Measurements from ENCODE around the gene TCP11.

Gene TCP11

GRCh38 chr6:35080821-35081425 is 60.2 kb downstream of the TCP11 start:
- DNase-seq (ENCODE audit: low read depth), result no peak

- DNase-seq (ENCODE audit: low read depth), result no peak
Observed at GRCh38 chr6:35080016-35080680, 61.0 kb downstream of the TCP11 start.

DNA sequence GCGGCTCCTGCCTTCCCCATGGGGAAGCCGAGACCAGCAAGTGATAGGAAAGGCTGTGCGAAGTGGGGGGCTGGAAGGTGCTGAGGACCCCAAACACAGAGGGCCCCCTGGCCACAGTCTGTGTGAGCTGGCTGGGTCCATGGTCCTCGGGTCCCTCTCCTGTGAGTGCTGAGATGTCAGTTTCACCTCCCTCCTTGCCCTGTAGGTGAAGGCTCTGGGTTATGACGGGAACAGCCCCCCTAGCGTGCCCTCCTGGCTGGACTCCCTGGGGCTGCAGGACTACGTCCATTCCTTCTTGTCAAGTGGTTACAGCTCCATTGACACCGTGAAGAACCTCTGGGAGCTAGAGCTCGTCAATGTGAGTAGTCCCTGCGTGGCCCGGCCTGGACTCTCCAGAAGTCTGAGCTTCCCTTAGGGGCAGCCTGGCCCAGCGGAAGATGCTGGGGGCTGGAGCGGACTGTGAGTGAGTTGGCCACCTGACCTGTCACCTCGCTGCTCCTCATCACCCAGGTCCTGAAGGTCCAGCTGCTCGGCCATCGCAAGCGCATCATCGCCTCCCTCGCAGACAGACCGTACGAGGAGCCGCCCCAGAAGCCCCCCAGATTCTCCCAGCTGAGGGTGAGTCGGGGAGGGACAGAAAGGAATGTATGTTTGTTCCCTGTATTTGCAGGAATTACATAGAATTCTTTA is 61.7 kb downstream of the TCP11 start:
- DNase-seq (ENCODE audit: low read depth), result no peak

GRCh38 chr6:35078896-35079295 is 62.2 kb downstream of the TCP11 start:
- no peak for DNase-seq (ENCODE audit: low read depth)

DNA sequence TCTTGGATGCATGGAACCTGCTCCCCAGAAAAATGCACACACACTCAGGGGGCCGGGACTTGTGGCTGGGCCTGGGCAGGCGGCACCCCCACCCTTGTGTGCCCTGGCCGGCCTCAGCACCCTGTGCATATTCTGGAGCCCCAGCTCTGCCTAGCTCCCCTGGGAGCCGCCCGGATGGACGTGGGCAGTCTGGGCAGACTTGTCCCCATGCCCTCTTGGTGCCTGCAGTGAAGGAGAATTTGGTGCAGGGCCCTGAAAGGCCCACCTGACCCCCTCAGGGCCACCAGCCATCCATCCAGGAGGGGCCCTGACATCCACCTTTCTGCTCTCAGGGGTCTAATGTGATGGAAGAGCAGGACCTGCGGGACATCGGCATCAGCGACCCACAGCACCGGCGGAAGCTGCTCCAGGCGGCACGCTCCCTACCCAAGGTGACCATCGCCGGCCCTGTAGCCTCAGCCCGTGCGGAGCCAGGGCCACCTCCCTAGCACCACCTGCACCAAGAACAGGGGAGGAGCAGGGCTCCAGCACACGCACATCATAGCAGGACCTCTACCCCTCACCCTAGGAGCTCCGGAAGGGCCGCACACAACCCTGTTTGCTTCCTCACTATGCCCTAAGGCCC is 62.8 kb downstream of the TCP11 start:
- no peak for DNase-seq (ENCODE audit: low read depth)

- no peak for DNase-seq (ENCODE audit: low read depth)
Observed at GRCh38 chr6:35077713-35078105, 63.4 kb downstream of the TCP11 start.

DNA sequence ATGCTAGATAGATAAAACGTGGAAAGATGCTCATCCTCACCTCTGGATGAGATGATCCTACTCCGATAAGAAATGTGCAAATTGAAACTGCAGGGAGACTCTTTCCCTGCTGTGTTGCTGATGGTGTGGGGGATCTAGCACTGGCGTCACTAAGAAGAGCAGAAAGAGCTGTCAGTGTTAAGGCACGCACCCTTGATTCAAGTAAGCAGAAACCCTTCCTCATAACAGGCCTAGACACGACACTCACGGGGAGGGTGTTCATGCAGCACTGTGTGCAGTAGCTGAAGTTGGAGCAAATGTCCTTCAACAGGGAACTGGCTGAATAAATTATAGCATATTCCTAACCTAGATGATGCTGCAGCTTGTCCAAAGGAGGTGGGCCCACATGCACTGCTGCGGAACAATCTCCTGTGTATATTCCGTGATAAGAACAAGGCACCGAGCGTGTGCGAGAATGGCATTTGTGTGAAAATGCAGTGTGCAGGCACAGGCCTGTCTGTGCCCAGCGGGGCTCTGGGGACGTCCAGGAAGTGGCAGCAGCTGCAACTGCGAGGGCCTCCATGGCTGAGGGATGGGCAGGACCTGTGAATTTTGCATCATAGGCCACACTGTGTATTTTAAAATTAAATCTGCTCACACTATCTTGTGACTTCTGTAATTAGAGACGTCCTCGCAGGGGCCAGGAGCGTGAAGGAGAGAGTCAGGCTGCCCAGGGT is 64.0 kb downstream of the TCP11 start:
- no peak for DNase-seq (ENCODE audit: low read depth)

DNA sequence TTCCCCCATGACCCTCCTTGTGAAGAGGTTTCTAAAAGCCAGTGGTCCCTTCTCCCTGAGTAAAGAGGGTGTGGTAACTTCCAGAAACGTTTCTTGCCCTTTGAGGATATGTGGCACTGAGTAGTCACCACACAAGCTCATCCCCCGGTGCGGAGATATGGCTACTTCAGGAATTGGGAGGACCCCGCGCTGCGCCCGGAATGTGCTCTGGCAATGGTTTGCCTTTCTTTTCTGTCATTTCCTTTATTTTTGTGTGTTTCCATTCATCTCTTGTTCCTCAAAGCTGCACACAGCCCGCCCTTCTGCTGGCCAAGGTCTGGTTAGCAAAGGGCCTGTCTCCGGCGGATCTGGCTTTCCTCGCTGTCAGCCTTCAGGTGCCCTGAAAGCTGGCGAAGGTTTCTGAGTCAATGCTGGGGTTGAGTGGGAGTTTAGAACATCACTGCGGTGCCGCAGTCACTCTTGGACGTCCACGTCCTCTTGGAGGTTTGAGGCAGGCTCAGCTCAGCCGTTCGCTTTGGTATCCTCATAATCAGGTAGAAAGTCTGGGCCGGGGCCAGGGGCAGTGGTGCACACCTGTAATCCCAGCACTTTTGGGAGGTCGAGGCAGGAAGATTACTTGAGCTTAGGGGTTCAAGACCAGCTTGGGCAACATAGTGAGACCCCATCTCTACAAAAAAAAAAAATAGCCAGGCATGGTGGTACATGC is 67.2 kb downstream of the TCP11 start:
- DNase-seq (ENCODE audit: low read depth), result no peak

DNA sequence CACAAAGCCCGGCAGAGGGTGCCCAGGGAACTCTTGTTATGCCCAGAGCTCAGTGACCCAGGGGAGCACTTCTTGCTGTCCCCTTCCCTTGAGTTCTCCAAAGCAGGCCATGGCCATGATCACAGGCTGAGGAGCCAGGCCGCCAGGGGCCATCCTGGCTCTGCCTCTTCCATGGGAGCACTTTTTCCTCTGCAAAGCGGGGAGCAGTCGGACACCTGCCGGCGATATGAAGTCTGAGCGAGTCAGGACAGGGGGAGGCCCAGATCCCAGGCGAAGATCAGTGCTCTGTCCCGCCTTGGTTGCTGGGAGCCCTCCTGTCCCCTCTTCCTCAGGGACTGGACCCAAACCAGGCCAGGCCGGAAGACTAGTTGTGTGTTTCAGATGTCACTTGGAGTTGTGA is 67.9 kb downstream of the TCP11 start:
- DNase-seq (ENCODE audit: low read depth), result no peak

- no peak for DNase-seq (ENCODE audit: low read depth)
Observed at GRCh38 chr6:35072698-35073055, 68.5 kb downstream of the TCP11 start.

DNA sequence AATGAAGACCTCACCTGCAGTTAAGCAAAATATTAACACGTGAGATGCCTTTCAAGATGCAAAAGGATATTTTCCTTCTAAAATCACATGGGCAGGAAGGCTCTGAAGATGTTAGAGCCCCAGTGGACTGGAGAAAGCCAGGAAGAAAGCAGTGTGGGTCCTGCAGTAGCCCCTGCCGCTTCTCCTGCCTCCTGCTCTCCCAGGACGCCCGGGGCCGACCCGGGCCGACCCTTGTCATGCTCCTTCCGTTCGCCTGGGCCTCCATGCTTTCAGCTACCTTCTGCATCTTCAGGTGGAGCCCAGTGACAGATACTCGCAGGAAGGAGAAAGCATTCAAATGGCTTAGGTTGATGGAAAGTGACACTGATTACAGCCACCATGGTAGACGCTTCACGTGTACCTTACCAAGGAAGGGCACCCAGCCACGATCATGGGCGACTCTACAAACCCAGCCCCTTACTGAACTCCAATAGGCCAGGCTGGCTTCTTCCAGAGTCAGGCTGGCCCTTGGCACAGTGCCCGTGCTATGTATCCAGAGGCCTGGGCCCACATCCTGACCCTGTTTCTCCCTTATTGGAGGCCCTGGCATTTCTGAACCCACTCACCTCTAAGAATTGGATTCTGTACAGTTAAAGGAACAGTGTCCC is 69.0 kb downstream of the TCP11 start:
- no peak for DNase-seq (ENCODE audit: low read depth)

DNA sequence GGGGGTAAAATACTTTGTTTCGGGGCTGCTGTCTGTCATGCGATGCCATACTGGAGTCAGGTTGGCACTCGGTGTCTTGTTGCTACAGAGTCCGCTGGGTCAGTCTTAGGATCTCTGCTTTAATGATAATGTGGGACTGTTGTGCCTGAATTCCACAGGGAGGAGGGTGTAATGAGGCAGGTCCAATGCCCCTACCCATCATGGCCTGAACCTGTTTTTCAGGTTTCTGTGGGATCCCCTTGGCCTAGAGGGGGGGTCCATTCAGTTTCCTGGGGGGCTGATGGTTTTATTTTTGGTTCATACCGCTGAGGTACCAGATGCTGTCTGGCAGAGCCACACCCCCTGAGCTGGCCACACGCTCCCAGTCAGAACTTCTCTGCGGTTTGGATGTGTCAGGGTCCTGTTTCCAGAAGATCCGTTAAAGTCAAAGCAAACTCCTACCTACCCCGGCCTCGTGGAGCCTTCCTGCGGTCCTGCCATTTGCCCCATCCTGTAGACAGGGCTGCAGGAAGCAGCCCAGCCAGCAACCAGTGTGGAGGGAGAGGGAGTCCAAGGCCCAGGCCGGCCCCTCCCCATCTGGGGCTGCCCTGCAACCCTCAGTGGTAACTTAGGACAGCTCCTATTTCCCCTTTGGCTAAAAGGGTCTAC is 69.7 kb downstream of the TCP11 start:
- DNase-seq (ENCODE audit: low read depth), result no peak

DNA sequence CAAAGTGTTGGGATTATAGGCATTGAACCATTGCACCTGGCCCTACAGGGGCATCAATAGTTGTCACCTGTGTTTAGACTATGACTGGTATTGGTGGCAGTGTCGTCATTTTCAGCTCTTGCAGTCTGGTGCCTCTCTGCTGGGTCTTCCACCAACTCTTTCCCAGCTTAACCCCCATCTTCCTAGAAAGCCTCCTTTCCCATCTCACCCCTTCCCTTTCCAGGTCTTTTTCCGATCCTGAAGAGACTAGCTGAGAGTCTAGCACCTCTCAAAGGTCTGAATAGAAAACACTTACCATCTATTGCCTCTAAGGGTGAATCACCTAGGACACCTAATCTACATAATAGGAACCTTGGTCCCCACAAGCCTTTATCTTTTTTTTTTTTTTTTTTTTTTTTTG is 71.0 kb downstream of the TCP11 start:
- DNase-seq (ENCODE audit: low read depth), result no peak

GRCh38 chr6:35069262-35069661 is 71.9 kb downstream of the TCP11 start:
- DNase-seq (ENCODE audit: low read depth), result no peak

DNA sequence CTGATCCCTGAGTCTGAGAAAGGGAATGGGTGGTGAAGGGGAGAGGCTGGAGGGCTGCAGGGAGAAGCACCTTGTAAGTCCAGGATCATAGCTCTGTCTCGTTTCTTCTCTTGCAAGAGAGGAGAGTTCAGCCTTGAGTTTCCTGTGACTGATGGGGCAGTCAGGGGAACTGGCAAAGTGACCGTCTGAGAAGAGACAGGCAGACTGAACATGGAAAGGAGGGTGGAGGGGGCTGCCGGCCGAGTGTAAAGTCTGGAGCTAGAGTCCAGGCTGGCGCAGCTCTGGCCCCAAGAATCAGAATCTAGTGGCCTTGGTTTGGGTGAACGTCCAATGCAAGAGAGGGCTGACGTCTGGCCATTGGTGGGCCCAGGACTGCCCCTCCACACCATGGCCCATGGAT is 72.5 kb downstream of the TCP11 start:
- DNase-seq (ENCODE audit: low read depth), result no peak

GRCh38 chr6:35068206-35068605 is 72.9 kb downstream of the TCP11 start:
- DNase-seq (ENCODE audit: low read depth), result no peak

Data from stimulated activated CD8-positive, alpha-beta memory T cell treated with anti-CD3 and anti-CD28 coated beads, Interleukin-15, amount 100 ng/mL, for 24 hours (primary cell).